Ishikawa (cell line): Measurements from ENCODE around the gene PRKACA.

Source experiments
- CEBPB ChIP-seq: IDR thresholded peaks from 2 replicates; pipeline ENCODE4 v1.6.1; 2012
- CREB1 ChIP-seq: IDR thresholded peaks from 2 replicates; pipeline ENCODE4 v1.6.1; 2012; ENCODE audit warnings: low read depth
- EP300 ChIP-seq: IDR thresholded peaks from 2 replicates; pipeline ENCODE4 v1.6.1; 2012; ENCODE audit warnings: borderline replicate concordance
- MAX ChIP-seq: IDR thresholded peaks from 2 replicates; pipeline ENCODE4 v1.6.1; 2012
- REST ChIP-seq: IDR thresholded peaks from 2 replicates; pipeline ENCODE4 v1.6.1; 2012; ENCODE audit warnings: low read depth, mild to moderate bottlenecking
- TAF1 ChIP-seq: IDR thresholded peaks from 2 replicates; pipeline ENCODE4 v1.6.1; 2012; ENCODE audit warnings: low read depth, mild to moderate bottlenecking
- TEAD4 ChIP-seq: IDR thresholded peaks from 2 replicates; pipeline ENCODE4 v1.6.1; 2012
- YY1 ChIP-seq: IDR thresholded peaks from 2 replicates; pipeline ENCODE4 v1.6.1; 2012; ENCODE audit warnings: low read depth

GRCh38 chr19:14148751-14149410 is 31.3 kb upstream of the PRKACA start:
- no peak for TF ChIP-seq TAF1
- TF ChIP-seq CEBPB = no peak
- no peak for TF ChIP-seq TEAD4
- TF ChIP-seq MAX = no peak
- TF ChIP-seq REST = no peak
- TF ChIP-seq EP300 = no peak
- TF ChIP-seq CREB1 = no peak
- no peak for TF ChIP-seq YY1
